SK-N-MC (cell line): Measurements from ENCODE around the gene RPL26.
"Not testable (repeated sequence)": the region's sequence is repeated elsewhere in the genome, so short reads cannot be mapped to it uniquely, and the experiment has no call there.

ENCODE experiments used
- EZH2 ChIP-seq: fragments of 200-600 bp; sonication (generic); IDR thresholded peaks from one replicate; pipeline ENCODE4 v1.6.1; 2017; ENCODE audit warnings: antibody characterized with exemption
- FOXP2 ChIP-seq: optimal IDR thresholded peaks from 2 replicates; pipeline ENCODE3; 2011; ENCODE audit warnings: mild to moderate bottlenecking, moderate library complexity; ENCODE audit not compliant: insufficient read depth; ENCODE audit errors: extremely low read length, control extremely low read depth

GRCh38 chr17:8378117-8378516, 4.9 kb downstream of the RPL26 start:
- not testable (repeated sequence) for TF ChIP-seq FOXP2, EZH2
